LoVo (cell line): Measurements from ENCODE around the gene RNF113B.

Experiments
- DNase-seq: peaks from one replicate; pipeline ENCODE4 v3.0.0-alpha.2; 2016; ENCODE audit warnings: low spot score

Gene RNF113B

GRCh38 chr13:98173431-98174152 is 3.5 kb downstream of the RNF113B start:
- DNase-seq: peak; percentile 28

- DNase-seq: no peak
Observed at GRCh38 chr13:98172590-98173422, 4.3 kb downstream of the RNF113B start.

- DNase-seq: peak; percentile 19
Observed at GRCh38 chr13:98171900-98172589, 5.0 kb downstream of the RNF113B start.

- DNase-seq: no peak
Observed at GRCh38 chr13:98169331-98169730, 7.7 kb downstream of the RNF113B start.

GRCh38 chr13:98162935-98163334 is 14.1 kb downstream of the RNF113B start:
- DNase-seq: no peak

GRCh38 chr13:98158172-98158899 is 18.7 kb downstream of the RNF113B start:
- DNase-seq: no peak

- DNase-seq: no peak
Observed at GRCh38 chr13:98157609-98158008, 19.5 kb downstream of the RNF113B start.

GRCh38 chr13:98157188-98157587 is 19.9 kb downstream of the RNF113B start:
- DNase-seq: no peak

GRCh38 chr13:98156259-98156658 is 20.8 kb downstream of the RNF113B start:
- no peak for DNase-seq

GRCh38 chr13:98155475-98156109 is 21.5 kb downstream of the RNF113B start:
- no peak for DNase-seq

GRCh38 chr13:98150832-98151479 is 26.1 kb downstream of the RNF113B start:
- no peak for DNase-seq

- DNase-seq: no peak
Observed at GRCh38 chr13:98147521-98147920, 29.5 kb downstream of the RNF113B start.

GRCh38 chr13:98144801-98145350 is 32.2 kb downstream of the RNF113B start:
- no peak for DNase-seq

GRCh38 chr13:98144027-98144741 is 32.9 kb downstream of the RNF113B start:
- no peak for DNase-seq

- no peak for DNase-seq
Observed at GRCh38 chr13:98143601-98144026, 33.5 kb downstream of the RNF113B start.

GRCh38 chr13:98143157-98143553 is 33.9 kb downstream of the RNF113B start:
- DNase-seq: no peak

- peak; percentile 82 for DNase-seq
Observed at GRCh38 chr13:98142380-98143156, 34.5 kb downstream of the RNF113B start, which contains the start of gene FARP1. Gene FARP1 (plus strand): TSS chr13:98143094. CDS start chr13:98213243, 70,149 bp downstream.

- DNase-seq: no peak
Observed at GRCh38 chr13:98141509-98142379, 35.3 kb downstream of the RNF113B start.
